Measurements from ENCODE around the gene CIT.

The CIT gene

GRCh38 chr12:119920064-119920463 lies 42.9 kb upstream of the CIT start:
- Histone ChIP-seq H3K4me1 (ENCODE audit: control insufficient read depth, insufficient read depth, low read length) (no peaks in the 10 kb centered on the region), H3K27ac (ENCODE audit: extremely low read depth, low read depth, low read length) (no peak overlapping the region), H3K4me3 (ENCODE audit: low read depth, low read length) (no peak overlapping the region), H3K9me3 (ENCODE audit: control insufficient read depth, insufficient read depth, low read depth, low read length) (no peaks in the 10 kb centered on the region), H3K36me3 (ENCODE audit: control insufficient read depth in 2 of 2, insufficient read depth in 1 of 2, low read length in 2 of 2) (no peaks in the 10 kb centered on the region)
- TF ChIP-seq ZNF366 (tag by site-specific recombination; conservative IDR thresholded peaks at IDR 0.05) (no peak), ZBTB11 (tag by site-specific recombination; conservative IDR thresholded peaks at IDR 0.05; ENCODE audit: low read depth) (no peak), PATZ1 (tag by site-specific recombination; IDR thresholded peaks at IDR 0.05) (no peak), OVOL3 (tag by site-specific recombination; IDR thresholded peaks at IDR 0.05) (no peak), ZNF433 (tag by site-specific recombination; IDR thresholded peaks at IDR 0.05; ENCODE audit: low read depth) (no peak), KLF1 (tag by site-specific recombination; IDR thresholded peaks at IDR 0.05) (no peak), ZFP37 (tag by site-specific recombination; IDR thresholded peaks at IDR 0.05) (no peak), ZNF560 (tag by site-specific recombination; IDR thresholded peaks at IDR 0.05; ENCODE audit: borderline replicate concordance) (no peak), ZNF404 (tag by site-specific recombination; IDR thresholded peaks at IDR 0.05) (no peak), ZEB2 (tag by site-specific recombination; IDR thresholded peaks at IDR 0.05) (no peak)
- ChIA-PET CTCF (no interaction called here), POLR2A (no interaction called here)

GRCh38 chr12:119915894-119916510 lies 38.9 kb upstream of the CIT start:
- Histone ChIP-seq H3K9me3 (ENCODE audit: control insufficient read depth, insufficient read depth, low read depth, low read length) (no peaks in the 10 kb centered on the region), H3K4me3 (ENCODE audit: low read depth, low read length) (no peak overlapping the region), H3K4me1 (ENCODE audit: control insufficient read depth, insufficient read depth, low read length) (no peaks in the 10 kb centered on the region; the same call in 1 of the 2 replicates), H3K27ac (ENCODE audit: extremely low read depth, low read depth, low read length) (no peak overlapping the region), H3K36me3 (ENCODE audit: control insufficient read depth in 2 of 2, insufficient read depth in 1 of 2, low read length in 2 of 2) (no peaks in the 10 kb centered on the region)
- ChIA-PET CTCF (no interaction called here), POLR2A (no interaction called here)
- TF ChIP-seq MZF1 (tag by site-specific recombination; IDR thresholded peaks at IDR 0.05; ENCODE audit: borderline replicate concordance) = no peak
- TF ChIP-seq OVOL3 (tag by site-specific recombination; IDR thresholded peaks at IDR 0.05) = no peak
- TF ChIP-seq ZBTB6 (tag by site-specific recombination; IDR thresholded peaks at IDR 0.05) = no peak
- TF ChIP-seq ZNF707 (tag by site-specific recombination; IDR thresholded peaks at IDR 0.05) = no peak
- no peak for TF ChIP-seq ZNF404 (tag by site-specific recombination; IDR thresholded peaks at IDR 0.05)

- H3K4me1 ChIP-seq (ENCODE audit: control insufficient read depth, insufficient read depth, low read length) = no peaks in the 10 kb centered on the region; the same call in 1 of the 2 replicates
- no peak overlapping the region for H3K4me3 ChIP-seq (ENCODE audit: low read depth, low read length)
- no peaks in the 10 kb centered on the region for H3K36me3 ChIP-seq (ENCODE audit: control insufficient read depth in 2 of 2, insufficient read depth in 1 of 2, low read length in 2 of 2)
- ChIA-PET POLR2A (no interaction called here), CTCF (interaction anchor here (0.6 kb wide), 1 partner anchor 23 kb away, joined by 3 read pairs; no protein-coding TSS in a partner anchor)
- H3K27ac ChIP-seq (ENCODE audit: extremely low read depth, low read depth, low read length) = no peak overlapping the region
- no peaks in the 10 kb centered on the region for H3K9me3 ChIP-seq (ENCODE audit: control insufficient read depth, insufficient read depth, low read depth, low read length)
- no peak for TF ChIP-seq ZNF146 (tag by site-specific recombination; IDR thresholded peaks at IDR 0.05)
- no peak for TF ChIP-seq SCRT1 (tag by site-specific recombination; IDR thresholded peaks at IDR 0.05; ENCODE audit: borderline replicate concordance)
- no peak for TF ChIP-seq ZBTB20 (tag by site-specific recombination; IDR thresholded peaks at IDR 0.05)
- no peak for TF ChIP-seq ZNF239 (tag by site-specific recombination; IDR thresholded peaks at IDR 0.05)
Observed at GRCh38 chr12:119914666-119915065, 37.5 kb upstream of the CIT start.
